IPS DF 4.7 (cell line): ENCODE measurements around the gene PLD3.
"Not testable (repeated sequence)": the region's sequence is repeated elsewhere in the genome, so short reads cannot be mapped to it uniquely, and the experiment has no call there.

Source experiments
- DNase-seq: peaks from one replicate; pipeline ENCODE4 v3.0.0-alpha.2; 2013; ENCODE audit warnings: low spot score; ENCODE audit errors: extremely low read depth

Gene PLD3

DNA sequence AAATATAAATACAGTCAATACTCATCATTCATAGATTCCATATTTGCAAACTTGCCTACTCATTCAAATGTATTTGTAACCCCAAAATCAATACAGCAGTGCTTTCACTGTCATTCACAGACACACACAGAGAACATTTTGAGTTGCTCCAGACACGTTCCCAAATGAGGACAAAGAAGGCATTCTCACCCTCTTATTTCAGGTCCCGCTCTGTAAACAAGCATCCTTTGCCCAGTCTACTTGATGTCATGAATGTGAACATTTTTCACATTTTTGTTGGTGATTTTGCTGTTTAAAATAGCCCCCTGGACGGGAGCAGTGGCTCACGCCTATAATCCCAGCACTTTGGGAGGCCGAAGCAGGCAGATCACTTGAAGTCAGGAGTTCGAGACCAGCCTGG, 15.8 kb upstream of the PLD3 start:
- DNase-seq = no peak

DNA sequence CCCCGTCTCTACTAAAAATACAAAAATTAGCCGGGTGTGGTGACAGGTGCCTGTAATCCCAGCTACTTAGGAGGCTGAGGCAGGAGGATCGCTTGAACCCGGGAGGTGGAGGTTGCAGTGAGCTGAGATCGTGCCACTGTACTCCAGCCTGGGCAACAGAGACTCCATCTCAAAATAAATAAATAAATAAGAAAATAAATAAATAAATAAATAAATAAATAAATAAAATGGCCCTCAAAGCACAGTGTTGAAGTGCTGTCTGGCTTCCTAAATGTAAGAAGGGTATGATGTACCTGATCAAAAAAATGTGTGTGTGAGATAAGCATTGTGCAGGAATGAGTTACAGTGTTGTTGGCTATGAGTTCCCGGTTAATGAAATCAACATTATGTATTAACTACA, 15.4 kb upstream of the PLD3 start:
- not testable (repeated sequence) for DNase-seq

DNA sequence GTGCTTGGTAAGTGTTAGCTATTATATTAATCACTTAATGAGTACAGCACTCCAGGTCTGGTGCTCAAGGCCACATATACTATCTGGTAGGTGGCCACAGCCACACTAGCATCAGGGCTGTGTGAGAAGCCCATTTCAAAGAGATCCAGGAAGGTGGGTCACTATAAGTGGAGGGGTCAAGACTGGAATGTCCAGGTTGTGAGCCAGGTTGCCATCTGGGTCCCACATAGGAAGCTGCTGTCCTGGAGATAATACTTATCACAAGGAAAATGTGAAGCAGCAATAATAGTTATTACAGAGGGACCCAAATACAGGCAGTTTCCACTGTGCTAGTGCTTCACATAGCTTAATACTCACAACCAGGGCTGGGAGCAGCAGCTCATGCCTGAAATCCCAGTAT, 13.4 kb upstream of the PLD3 start:
- no peak for DNase-seq

DNA sequence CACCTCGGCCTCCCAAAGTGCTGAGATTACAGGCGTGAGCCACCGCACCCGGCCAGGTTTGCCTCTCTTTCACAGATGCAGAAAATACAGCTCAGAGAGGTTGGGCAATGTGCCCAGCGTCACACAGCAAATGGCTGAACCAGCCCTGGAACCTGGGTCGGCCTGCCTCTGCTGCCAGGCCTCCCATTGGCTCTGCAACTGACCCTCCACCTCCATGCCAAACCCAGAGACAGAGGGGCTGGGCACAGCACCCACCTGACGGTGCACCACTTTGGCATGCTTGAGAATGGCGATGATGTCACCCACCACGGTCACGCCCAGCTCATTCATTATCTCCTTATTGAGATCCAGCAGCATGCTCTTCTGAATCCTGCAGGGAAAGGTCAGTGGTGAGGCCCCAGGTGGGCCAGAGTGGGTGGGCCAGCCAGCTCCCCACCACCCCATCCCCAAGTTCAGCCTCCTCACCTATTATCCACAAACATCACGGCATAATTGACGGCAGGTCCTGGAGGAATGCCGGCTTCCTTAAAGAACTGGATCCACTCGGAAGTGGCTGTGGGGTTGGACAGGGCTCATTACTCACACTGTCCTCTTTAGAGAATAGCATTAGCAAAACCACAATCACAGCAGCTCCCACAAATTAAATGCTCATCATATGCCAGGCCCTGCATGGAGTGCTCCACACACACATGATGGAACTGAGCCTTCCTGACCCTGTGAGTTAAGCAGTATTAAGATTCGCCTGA, 12.5 kb upstream of the PLD3 start:
- DNase-seq = no peak

DNA sequence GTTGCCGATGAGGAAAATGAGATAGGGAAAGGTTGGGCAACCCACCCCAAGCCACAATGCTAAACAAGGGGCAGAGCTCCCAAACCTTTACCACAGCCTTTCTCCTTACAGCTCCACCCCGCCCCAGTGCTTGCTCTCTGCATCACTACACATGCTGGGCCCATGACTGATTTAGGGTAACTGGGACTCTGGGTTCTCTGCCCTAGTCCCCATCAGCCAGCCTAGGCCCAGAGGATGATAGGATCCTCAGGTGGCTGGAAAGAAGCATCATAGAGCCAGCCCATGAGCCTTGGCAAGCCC, 11.9 kb upstream of the PLD3 start:
- DNase-seq = no peak

DNA sequence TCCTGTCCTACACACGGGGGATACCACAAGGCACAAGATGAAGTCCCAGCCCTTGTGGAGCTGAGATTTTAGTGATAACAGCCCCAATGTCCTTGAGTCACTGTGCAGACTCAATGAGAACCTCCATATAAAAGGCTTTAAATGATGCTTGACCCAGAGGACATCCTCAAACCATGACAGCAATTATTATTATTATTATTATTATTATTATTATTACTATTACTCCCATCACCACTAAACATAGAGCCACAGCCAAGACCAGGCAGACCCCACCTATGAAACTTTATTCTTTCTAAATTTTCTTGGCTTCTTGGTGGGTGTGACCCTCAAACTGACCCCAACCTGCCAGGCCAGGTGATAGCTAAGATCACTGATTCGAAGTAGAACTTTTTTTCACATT, 11.4 kb upstream of the PLD3 start:
- DNase-seq = no peak

DNA sequence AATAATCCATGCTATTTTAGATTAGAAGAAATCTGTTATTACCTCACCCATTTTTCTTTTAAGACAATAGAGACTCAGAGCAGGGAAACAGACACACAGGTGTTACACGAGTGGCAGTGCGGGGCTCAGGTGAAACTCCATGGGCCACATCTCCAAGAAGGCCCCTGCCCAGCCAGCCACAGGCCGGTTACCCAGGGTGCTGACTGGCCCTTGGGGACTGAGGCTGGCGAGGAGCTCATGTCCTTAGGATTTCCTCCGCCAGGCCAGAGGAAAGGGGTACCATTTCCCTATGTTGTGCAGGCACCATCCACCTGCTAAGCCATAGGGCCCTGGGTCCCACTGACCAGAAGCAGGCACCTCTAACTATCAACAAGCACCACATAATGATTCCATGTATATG, 10.9 kb upstream of the PLD3 start:
- no peak for DNase-seq

DNA sequence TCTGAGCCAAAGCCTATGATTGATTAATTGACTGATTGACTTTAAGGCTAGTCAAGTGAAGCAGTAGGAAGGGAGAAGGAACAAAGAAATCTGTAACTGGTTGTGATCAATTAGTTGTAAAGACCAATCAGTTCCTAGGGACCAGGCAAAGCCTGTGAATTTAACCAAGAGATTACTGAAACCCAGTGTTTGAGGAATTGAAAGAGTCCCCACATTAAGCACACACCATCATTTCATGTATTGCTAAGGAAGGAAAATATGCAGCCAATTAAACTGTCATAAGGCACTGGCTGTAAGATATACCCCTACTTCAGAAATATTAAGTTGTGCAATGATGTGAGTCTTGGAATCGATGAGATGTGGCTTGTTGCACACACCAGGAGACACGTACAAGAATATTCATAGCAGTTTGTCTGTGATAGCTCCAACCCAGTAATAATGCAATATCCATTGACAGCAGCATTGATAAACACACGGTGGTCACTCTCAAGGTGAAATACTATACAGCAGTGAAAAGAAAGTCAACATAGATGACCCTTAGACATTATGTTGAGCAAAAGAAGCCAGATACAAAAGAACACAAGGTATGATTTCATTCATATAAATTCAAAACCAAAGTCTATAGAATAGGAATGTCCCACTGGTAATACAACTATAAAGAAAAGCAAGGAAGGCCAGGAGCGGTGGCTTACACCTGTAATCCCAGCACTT, 9.3 kb upstream of the PLD3 start:
- DNase-seq = no peak

DNA sequence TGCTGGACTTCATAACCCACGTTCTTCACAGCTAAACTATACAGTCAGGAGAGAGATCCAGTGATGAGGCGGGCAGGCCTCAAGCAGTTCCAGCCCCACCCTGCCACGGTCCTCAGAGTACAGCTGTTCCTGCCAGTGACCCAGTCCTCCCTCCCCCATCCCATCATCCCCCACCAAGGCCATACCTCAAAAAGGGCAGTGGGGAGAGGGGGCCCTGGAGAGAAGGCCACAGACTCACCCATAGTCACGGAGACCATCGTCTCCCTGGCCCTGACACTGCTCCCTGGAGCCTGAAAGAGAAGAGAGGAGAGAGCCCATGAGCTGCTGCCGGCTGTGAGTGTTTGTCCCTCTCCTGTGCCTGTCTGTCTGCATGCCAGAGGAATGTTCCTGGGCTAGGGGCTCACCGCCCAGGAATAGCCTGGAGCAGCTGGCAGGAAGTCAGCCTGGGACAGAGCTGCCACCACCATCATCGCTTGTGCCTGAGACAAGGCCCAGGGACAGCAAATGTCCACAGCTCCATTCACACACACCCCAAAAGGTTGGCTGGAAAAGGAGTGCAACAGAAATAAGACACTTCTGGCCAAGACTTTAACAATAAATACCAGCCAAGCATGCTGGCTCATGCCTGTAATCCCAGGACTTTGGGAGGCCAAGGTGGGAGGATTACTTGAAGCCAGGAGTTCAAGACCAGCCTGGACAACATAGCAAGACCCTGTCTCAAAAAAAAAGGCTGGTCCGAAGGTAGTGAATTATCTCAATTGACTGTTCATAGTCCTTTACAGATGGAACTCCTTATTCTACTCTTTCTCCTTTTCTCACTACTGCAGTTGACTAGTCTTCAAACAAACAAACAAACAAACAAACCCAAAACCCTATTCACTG, 6.7 kb upstream of the PLD3 start:
- DNase-seq = no peak

DNA sequence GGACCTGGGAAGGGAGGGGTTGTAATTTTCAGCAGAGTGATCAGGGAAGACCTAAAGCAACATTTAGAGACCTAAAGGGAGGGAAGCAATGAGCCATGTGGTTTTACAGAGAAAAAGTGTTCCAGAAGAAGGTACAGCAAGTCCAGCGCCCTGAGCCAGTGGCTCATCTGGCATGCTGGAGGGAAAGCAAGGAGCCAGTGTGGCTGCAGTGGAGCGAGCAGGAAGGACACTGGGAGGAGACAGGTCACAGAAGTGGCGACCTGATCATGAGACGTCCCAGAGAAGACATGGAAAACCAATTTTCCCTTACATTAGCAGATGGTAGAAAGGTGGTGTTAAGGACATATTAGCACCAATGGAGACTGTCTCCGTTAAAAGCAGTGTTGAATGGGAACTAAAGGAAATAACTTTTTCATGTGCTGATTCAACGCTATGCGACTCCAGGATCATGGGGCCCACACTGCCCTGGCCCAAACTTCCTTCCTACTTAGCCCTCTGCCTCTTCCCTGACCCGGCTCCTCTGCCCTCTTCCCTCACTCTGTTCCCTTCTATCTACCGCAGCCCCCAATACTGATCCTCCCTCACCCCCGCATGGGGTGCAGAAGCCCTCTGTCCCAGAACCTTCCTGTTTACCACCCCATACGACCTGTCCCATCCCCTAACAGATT, 5.7 kb upstream of the PLD3 start:
- DNase-seq = no peak

DNA sequence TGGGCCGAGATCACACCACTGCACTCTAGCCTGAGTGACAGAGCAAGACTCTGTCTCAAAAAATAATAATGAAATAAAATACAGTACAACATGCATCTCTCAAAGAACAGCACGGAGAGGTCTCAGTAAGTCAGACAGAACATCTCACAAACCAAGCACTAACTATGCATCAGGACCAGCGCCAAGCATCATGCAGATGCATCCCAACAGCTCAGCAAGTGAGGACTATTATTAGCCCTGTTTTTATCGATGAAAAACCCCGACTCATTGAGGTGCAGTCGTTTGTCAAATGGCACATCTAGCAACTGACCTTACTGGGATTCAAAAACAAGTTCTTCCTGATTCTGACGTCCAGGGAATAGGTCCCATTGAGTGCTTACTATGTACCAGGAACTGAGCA, 4.1 kb upstream of the PLD3 start:
- DNase-seq = no peak

DNA sequence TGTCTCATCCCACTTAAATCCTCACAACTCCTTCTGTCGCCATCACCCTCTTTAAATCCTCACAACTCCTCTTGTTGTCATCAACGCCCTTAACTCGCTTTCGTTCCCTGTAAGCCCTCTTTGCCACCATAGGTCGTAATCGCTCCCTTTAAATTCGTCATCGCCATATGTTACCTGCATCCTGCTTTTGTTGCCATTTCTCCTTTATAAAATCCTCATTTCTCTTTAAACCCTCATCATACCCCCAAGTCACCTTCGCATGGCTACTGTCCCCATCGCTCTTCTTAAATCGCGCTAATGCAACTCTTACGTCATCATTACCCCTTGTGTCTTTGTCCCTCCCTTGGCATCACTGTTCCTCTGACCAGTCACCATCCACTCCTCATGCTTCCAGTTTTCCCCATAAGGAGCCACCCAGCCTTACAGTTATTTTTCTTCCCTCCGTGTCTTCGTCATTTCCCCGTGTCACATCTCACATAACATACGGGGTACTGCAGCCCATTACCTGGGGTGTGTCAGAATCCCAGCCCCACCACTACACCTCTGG, 539 bp downstream of the PLD3 start:
- no peak for DNase-seq

DNA sequence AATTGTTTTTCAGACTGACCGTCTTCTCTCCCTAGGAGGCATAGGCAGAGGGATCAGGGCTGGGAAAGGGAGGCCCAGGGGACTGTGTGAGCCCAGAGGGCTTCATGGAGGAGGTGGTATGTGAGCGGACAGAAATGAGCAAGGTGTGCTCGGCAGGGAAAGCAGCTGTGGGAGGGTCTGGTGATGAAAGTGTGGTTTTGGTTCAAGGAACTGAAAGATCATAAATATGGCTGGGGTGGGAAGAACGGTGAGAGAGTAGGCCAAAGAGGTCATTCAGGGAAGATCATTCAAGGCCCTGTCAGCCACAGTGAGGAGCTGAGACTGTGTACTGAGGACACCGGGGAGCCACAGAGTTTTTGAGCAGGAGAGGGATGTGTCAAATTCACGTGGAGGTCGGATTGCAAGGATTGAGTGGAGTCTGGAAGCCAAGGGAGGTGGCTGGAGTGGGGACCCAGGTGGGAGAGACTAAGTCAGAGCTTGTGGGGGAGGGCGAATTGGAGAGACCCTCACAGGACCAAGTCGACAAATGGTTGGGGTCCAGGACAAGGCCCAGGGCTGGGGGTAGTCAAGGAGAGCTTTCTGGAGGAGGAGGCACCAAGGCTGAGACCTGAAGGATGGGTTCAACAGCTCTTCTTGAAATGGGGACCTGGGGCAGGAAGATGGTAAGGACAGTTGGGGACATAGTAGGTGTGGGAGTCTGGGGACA, 7.6 kb downstream of the PLD3 start:
- DNase-seq = no peak

DNA sequence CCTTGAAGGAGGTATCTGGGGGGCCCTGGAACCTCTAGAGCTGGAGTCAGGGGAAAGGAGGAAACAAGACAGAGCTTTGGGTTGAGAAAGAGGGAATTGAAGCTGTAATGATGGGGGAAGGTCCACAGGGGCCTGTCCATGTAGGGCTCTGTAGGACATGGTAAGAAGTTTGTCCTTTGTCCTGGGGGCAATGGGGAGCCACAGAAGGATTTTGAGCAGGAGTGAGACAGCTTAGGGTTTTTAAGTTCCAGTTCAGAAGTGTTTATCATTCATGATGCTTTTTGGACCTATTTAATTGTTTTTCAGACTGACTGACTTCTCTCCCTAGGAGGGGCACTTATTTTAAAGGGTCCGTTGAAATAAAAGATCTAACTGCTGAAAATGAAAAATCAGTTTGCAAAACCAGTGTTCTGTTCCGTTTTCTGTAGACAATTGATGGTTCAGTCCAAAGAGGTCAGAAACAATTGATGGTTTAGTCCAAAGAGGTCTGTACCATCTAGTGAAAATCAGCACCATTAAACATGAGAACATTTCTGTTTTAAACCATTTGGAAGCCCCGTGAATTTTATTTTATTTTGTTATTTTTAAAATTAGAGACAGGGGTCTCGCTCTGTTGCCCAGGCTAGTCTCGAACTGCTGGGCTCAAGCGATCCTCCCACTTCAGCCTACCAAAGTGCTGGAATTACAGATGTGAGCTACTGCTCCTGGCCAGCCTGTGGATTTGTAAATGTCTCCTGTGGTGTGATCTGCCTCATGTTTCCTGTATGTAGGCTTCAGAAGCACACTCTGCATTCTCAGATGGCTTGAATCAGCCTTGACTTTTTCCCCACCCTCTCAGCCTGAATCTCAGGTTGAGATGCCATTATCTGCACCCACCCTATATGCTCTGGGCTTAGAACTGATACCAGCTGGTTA, 8.4 kb downstream of the PLD3 start:
- DNase-seq = no peak

DNA sequence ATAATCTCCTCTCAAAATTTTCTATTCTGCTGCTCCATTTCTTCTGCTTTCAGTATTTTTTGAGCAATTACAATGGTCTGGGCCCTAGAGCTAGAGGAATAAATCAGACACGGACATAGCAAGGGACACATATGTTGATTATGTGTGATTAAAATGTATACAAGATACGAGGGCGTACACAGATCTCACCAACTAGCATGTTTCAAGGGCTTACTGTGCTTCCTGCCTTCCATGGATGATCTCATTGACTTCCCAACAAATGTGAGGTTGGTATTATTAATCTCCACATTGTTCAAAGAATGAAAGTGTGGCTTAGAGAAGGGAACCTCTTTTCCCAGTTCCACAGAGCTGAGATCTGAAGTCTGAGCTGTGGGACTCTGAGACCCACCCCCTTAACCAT, 9.1 kb downstream of the PLD3 start:
- no peak for DNase-seq

DNA sequence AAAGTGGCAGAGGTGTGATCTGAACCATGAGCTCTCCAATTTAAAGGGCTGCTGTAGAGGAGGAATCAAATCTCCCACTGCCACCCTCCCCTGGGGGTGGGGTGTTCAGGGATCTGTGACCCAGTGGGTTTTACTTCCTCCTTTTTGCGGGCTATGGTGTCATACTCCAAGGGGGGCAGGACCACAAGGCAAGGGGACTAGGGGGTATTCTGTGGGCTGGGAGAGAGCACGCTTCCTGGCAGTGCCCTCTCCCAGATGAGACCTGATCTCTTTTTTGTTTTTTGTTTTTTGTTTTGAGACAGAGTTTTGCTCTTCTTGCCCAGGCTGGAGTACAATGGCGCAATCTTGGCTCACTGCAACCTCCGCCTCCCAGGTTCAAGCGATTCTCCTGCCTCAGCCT, 10.3 kb downstream of the PLD3 start:
- no peak for DNase-seq

DNA sequence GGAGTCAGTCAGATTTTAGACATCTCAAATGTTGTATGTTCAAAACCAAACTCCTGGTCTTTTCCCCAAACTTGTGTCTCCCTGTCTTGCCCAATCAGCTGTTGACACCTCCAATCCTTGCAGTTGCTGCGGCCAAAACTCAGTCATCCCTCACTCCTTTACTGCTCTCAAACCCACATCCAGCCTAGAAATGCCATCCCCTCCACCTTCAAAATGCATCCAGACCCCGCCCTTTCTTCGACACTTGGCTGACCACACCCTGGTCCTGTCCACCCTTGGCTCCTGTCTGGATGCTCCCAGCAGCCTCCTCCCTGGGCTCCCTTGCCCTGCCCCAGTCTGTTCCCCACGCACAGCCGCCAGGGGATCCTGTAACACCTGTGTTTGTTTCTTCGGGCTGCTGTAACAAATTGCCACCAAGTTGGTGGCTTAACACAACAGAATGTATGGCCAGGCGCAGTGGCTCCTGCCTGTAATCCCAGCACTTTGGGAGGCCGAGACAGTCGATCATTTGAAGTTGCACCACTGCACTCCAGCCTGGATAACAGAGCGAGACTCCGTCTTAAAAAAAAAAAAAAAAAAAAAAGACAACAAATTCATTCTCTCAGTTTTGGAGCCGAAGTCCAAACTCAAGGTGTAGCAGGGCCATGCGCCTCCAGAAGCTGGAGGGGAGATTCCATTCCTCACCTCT, 11.7 kb downstream of the PLD3 start:
- no peak for DNase-seq

DNA sequence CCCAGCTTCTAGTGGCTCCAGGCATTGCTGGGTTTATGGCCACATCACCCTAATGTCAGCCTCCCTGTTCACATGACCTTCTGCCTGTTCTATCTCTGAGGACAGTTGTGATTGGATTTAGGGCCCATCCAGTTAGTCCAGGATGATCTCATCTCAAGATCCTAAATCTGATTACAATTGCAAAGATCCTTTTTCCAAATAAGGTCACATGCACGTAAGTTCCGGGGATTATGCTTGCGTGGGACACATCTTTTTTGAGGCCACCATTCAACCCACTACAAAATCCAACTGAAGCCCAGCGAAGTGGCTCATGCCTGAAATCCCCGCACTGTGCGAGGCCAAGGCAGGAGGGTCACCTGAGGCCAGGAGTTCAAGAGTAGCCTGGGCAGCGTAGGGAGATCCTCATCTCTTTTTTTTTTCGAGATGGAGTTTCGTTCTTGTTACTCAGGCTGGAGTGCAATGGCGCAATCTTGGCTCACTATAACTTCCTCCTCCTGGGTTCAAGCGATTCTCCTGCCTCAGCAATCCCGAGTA, 12.3 kb downstream of the PLD3 start:
- no peak for DNase-seq

DNA sequence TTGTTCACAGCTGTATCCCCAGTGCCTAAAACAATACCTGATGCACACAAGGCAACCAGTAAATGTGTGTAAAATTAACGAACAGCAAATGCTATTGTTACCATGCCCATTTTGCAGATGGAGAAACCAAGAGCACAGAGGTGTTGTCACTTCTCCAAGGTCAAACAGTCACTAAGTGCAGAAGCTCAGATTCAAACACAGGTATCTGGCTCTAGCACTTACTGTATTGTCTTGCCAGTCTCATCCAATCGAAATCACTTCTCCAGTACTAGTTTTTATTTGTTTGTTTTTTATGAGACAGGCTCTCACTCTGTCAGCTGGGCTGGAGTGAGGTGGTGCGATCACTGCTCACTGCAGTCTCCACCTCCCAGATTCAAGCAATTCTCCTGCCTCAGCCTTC, 13.7 kb downstream of the PLD3 start:
- DNase-seq = no peak
